CD4-positive, alpha-beta T cell (primary cell): ENCODE results near the gene TIMP3. TPM values are rescaled to one million over a fixed set of nuclear protein-coding genes. Genes with fewer than 3 reads are reported as not detected.

Source experiments
- ATAC-seq: fragments of 200-7000 bp; cut with Tn5 transposase; one replicate; pipeline ENCODE4 v1.10.0; 2022; ENCODE audit warnings: mild to moderate bottlenecking; ENCODE audit not compliant: poor library complexity
- CTCF ChIA-PET: fragments of 350-600 bp; sonication (Branson Sonifier 250); formaldehyde crosslinking; loops from one replicate; lab custom pipeline; 2021; ENCODE audit warnings: antibody characterized with exemption, inconsistent platforms; lab: Charles Lee
- POLR2A ChIA-PET: fragments of 350-600 bp; sonication (Branson Sonifier 250); formaldehyde crosslinking; loops from one replicate; lab custom pipeline; 2021; ENCODE audit warnings: antibody characterized with exemption, inconsistent platforms; lab: Charles Lee
- DNase-seq, 14 experiments: peaks; one replicate each; pipeline ENCODE4 v3.0.0-alpha.2; 2013 to 2020; ENCODE audit warnings: mixed read lengths in 2 of 14
- H3K27ac ChIP-seq, 2 donors: one replicate each; pipeline versions ENCODE4 v1.5.1 to v1.7.0; 2013; ENCODE audit warnings: low read length in 2 of 2, low read depth in 1 of 2, mild to moderate bottlenecking in 1 of 2
- H3K27me3 ChIP-seq, 2 experiments: 1 replicate in 1 of 2; 2 replicates in 1 of 2; pipeline versions ENCODE4 v1.6.1 to v1.7.0; 2013; ENCODE audit warnings: low read length in 2 of 2, control low read depth in 1 of 2, mild to moderate bottlenecking in 1 of 2, moderate library complexity in 1 of 2; ENCODE audit not compliant: insufficient read depth in 2 of 2, control insufficient read depth in 1 of 2
- H3K36me3 ChIP-seq: one replicate; pipeline ENCODE4 v1.6.1; 2013; ENCODE audit warnings: low read length, control low read depth; ENCODE audit not compliant: insufficient read depth
- H3K4me1 ChIP-seq: one replicate; pipeline ENCODE4 v1.6.1; 2013; ENCODE audit warnings: low read length, control low read depth; ENCODE audit not compliant: insufficient read depth
- H3K4me3 ChIP-seq: one replicate; pipeline ENCODE4 v1.5.1; 2013; ENCODE audit warnings: mild to moderate bottlenecking, low read length, moderate library complexity
- H3K9me3 ChIP-seq, 2 experiments: 1 replicate in 1 of 2; 2 replicates in 1 of 2; pipeline versions ENCODE4 v1.6.1 to v1.7.0; 2013; ENCODE audit warnings: low read length in 2 of 2, mild to moderate bottlenecking in 2 of 2, control low read depth in 1 of 2, moderate library complexity in 1 of 2; ENCODE audit not compliant: control insufficient read depth in 1 of 2, insufficient read depth in 1 of 2
- H3K27ac Mint-ChIP-seq: one replicate; pipeline ENCODE4 v1.8.0; 2020; ENCODE audit warnings: mixed read lengths
- H3K27me3 Mint-ChIP-seq: one replicate; pipeline ENCODE4 v1.8.0; 2021; ENCODE audit warnings: mixed read lengths
- H3K36me3 Mint-ChIP-seq: one replicate; pipeline ENCODE4 v1.8.0; 2021; ENCODE audit warnings: low read depth, mixed read lengths
- H3K4me1 Mint-ChIP-seq: one replicate; pipeline ENCODE4 v1.8.0; 2021; ENCODE audit warnings: low read depth, mixed read lengths
- H3K4me3 Mint-ChIP-seq: one replicate; pipeline ENCODE4 v1.8.0; 2020; ENCODE audit warnings: mild to moderate bottlenecking, mixed read lengths
- H3K9me3 Mint-ChIP-seq: one replicate; pipeline ENCODE4 v1.8.0; 2020; ENCODE audit warnings: mixed read lengths
- intact Hi-C, 2 experiments: fragments of 100-400 bp; cut with DNase I in 1 of 2; cut with micrococcal nuclease in 1 of 2; formaldehyde crosslinking; loops; one replicate each; pipeline versions ENCODE4 v1.15.1 to v1.9.0; 2023 to 2025; cut with DNase I, micrococcal nuclease
- total RNA-seq, 174 experiments: library from RNA in 2 of 174; stranded (reverse) in 2 of 174; gene quantifications; one replicate each; pipeline ENCODE4 v1.2.3 and lab custom pipeline; 2021 to 2026
- TF ChIP-seq, protein P1 (sequence below): fragments of 200-600 bp; IDR thresholded peaks from one replicate; pipeline ENCODE4 v1.8.0; 2022; ENCODE audit warnings: antibody characterized with exemption, mild to moderate bottlenecking

The TIMP3 gene
- total RNA-seq, 2 experiments from 2014 or later = 0.06 TPM; not detected in 1

DNA sequence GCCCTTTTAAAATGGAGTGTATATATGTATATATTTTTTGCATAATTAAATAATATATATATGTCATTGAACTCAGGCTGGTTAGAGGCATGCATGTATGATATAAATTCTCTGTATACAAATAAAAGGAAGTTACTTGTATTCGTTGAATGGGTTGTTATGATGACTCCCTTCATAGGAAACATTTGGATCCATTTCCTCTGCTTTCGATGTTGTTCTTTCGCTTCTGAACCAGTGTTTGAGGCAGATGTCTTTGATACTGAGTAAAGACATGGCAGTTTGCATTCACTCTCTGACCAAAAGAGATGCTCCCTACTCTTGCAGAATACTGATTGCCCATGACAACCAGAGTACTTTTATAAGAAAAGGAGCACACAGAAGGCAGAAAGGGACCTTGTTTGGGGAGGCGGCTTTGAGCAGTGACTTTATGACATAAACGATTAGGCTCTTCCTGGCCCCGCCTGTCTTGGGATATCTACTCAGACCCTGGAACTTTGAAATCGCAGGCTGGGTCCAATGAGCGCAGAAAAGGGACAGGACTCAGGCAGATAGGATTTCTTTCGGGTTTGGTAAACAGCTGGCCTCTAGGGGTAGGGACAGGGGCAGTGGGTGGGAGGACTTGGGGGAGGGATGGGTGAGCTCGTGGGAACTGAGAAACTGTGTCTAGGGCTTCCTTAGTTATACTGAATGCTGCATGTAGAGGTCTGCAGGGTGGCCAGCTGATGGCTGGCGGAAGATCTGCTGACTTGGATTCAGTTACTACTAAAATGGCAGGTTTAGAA is 23.2 kb downstream of the TIMP3 start:
- H3K4me3 ChIP-seq = no peak overlapping the region
- H3K27me3 ChIP-seq = no peaks in the 10 kb centered on the region
- Mint-ChIP-seq H3K9me3 (no peaks in the 10 kb centered on the region), H3K27ac (no peak overlapping the region), H3K36me3 (no peaks in the 10 kb centered on the region), H3K4me3 (no peak overlapping the region), H3K27me3 (peaks cover 7% of the 10 kb centered on the region), H3K4me1 (no peaks in the 10 kb centered on the region)
- H3K36me3 ChIP-seq = no peaks in the 10 kb centered on the region
- intact Hi-C loops = no loop called here
- no peaks in the 10 kb centered on the region for H3K9me3 ChIP-seq
- no peak for DNase-seq
- H3K4me1 ChIP-seq = no peaks in the 10 kb centered on the region
- TF ChIP-seq, protein P1, sequence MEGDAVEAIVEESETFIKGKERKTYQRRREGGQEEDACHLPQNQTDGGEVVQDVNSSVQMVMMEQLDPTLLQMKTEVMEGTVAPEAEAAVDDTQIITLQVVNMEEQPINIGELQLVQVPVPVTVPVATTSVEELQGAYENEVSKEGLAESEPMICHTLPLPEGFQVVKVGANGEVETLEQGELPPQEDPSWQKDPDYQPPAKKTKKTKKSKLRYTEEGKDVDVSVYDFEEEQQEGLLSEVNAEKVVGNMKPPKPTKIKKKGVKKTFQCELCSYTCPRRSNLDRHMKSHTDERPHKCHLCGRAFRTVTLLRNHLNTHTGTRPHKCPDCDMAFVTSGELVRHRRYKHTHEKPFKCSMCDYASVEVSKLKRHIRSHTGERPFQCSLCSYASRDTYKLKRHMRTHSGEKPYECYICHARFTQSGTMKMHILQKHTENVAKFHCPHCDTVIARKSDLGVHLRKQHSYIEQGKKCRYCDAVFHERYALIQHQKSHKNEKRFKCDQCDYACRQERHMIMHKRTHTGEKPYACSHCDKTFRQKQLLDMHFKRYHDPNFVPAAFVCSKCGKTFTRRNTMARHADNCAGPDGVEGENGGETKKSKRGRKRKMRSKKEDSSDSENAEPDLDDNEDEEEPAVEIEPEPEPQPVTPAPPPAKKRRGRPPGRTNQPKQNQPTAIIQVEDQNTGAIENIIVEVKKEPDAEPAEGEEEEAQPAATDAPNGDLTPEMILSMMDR = no peak
- no peak overlapping the region for H3K27ac ChIP-seq
- POLR2A ChIA-PET = no interaction called here
- CTCF ChIA-PET = no interaction called here
- ATAC-seq = no peak

DNA sequence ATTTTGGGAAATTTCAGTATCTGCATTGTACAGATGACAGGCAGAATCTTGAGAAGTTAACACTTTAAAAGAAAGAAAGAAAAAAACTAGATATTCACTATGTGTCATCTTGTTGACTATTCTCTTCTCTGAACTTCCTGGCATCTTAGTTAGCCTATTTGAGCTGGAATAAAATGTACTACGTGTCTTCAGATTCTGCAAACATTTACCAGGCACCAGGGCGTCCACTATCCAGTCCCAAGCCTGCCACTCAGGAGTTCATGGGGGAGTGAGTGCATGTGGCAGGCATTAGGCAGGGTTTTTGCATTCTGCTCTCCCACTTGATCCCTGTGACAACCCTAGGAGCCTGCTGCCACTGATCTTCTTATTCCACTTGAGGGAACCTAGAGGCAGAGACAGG is 25.0 kb downstream of the TIMP3 start:
- Mint-ChIP-seq H3K4me1 (peaks cover 7% of the 10 kb centered on the region), H3K27ac (no peak overlapping the region), H3K4me3 (no peak overlapping the region), H3K9me3 (no peaks in the 10 kb centered on the region), H3K36me3 (no peaks in the 10 kb centered on the region), H3K27me3 (peaks cover 7% of the 10 kb centered on the region)
- no peak for DNase-seq
- no peak for ATAC-seq
- H3K9me3 ChIP-seq = no peaks in the 10 kb centered on the region
- TF ChIP-seq, protein P1 = no peak
- ChIA-PET POLR2A (no interaction called here), CTCF (no interaction called here)
- H3K4me3 ChIP-seq = no peak overlapping the region
- no peak overlapping the region for H3K27ac ChIP-seq
- intact Hi-C loops = no loop called here
- no peaks in the 10 kb centered on the region for H3K4me1 ChIP-seq
- no peaks in the 10 kb centered on the region for H3K27me3 ChIP-seq
- H3K36me3 ChIP-seq = no peaks in the 10 kb centered on the region

DNA sequence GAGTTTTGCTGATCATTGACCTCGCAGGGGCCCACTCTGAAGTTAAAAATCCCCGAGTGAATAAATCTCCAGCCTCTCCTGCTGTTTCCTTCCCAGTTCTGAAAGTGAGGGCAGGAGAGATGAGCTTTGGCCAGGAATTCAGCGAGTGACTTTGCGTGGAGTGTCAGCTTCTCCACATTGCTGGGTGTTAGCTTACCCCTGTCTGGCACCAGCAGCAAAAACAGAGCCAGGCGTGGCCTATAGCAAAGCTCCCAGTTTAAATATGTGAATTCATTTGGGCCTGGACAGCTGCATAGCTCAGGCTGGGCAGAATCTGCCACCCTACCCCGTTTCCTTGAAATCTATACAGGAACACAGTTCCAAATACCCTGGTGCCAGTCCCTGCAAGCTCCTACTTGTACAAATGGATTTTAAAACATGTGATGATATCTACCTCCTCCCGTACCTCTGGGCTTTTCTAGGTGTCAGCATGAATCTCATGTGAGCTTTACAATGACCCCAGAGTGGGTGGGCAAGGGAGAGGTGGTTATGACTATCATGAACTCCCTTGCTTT is 25.6 kb downstream of the TIMP3 start:
- Mint-ChIP-seq H3K4me3 (no peak overlapping the region), H3K4me1 (peaks cover 13% of the 10 kb centered on the region), H3K27ac (no peak overlapping the region), H3K27me3 (peaks cover 7% of the 10 kb centered on the region), H3K9me3 (no peaks in the 10 kb centered on the region), H3K36me3 (no peaks in the 10 kb centered on the region)
- H3K27me3 ChIP-seq = no peaks in the 10 kb centered on the region
- H3K27ac ChIP-seq = no peak overlapping the region
- no peaks in the 10 kb centered on the region for H3K9me3 ChIP-seq
- ChIA-PET POLR2A (no interaction called here), CTCF (no interaction called here)
- DNase-seq (no peak), ATAC-seq (no peak)
- H3K4me3 ChIP-seq = no peak overlapping the region
- no peaks in the 10 kb centered on the region for H3K36me3 ChIP-seq
- H3K4me1 ChIP-seq = no peaks in the 10 kb centered on the region
- intact Hi-C loops = no loop called here
- TF ChIP-seq, protein P1 = no peak
